GM18519 (cell line): ENCODE results near the gene PCDHB16.
"Not testable (repeated sequence)": the region's sequence is repeated elsewhere in the genome, so short reads cannot be mapped to it uniquely, and the experiment has no call there.

ENCODE experiments used
- ATAC-seq: cut with Tn5 transposase; IDR thresholded peaks from one replicate; pipeline ENCODE4 v1.9.1; 2021; ENCODE audit warnings: mild to moderate bottlenecking, moderate library complexity; ENCODE audit not compliant: unreplicated experiment, low FRiP score

The PCDHB16 gene

DNA sequence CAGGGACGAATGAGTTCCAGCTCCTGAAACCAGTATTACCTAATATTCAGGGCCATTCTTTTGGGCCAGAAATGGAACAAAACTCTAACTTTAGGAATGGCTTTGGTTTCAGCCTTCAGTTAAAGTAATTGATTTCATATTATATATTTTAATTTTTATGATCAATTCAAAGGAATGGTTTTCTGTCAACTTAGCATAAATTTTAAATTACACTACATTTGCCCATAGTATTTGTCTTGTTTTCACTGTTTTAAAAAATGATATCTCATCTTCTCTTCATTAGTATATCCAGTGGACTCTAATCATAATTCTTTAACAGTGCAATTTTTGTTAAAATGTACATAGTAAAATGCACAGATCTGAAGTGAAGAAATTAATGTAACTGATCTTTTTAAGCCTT, 1.9 kb upstream of the PCDHB16 start:
- ATAC-seq = no peak

DNA sequence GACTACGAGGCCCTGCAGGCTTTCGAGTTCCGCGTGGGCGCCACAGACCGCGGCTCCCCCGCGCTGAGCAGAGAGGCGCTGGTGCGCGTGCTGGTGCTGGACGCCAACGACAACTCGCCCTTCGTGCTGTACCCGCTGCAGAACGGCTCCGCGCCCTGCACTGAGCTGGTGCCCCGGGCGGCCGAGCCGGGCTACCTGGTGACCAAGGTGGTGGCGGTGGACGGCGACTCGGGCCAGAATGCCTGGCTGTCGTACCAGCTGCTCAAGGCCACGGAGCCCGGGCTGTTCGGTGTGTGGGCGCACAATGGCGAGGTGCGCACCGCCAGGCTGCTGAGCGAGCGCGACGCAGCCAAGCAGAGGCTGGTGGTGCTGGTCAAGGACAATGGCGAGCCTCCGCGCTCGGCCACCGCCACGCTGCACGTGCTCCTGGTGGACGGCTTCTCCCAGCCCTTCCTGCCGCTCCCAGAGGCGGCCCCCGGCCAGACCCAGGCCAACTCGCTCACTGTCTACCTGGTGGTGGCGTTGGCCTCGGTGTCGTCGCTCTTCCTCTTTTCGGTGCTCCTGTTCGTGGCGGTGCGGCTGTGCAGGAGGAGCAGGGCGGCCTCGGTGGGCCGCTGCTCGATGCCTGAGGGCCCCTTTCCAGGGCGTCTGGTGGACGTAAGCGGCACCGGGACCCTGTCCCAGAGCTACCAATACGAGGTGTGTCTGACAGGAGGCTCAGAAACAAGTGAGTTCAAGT, 2.1 kb downstream of the PCDHB16 start:
- not testable (repeated sequence) for ATAC-seq

DNA sequence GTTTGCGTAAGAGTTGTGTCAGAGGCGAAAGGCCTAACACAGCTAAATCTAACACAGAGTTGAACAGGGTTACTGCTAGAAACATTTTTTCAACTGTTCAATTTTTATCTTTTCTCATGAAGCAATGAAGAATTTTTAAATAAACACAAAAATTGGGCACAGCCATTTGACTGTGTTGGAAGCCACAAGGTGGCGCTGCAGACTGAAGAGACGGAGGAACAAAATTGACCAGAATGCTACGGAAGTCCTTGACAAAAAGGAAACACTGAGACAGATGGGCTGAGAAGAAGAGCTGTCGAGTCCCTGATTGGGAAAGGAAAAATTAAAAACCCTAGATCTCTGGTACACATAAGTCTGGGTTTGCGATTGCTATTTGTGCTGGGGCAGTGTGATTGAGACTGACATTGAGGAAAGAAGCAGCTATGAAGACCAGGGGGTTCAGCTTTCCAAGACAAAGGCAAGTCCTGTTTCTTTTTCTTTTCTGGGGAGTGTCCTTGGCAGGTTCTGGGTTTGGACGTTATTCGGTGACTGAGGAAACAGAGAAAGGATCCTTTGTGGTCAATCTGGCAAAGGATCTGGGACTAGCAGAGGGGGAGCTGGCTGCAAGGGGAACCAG, 4.8 kb downstream of the PCDHB16 start, which contains the start of gene PCDHB9:
TSS of gene PCDHB9 (plus strand) at position 265 of the 616 bp plus-strand sequence. CDS start at position 423, 158 bp downstream.
- no peak for ATAC-seq

DNA sequence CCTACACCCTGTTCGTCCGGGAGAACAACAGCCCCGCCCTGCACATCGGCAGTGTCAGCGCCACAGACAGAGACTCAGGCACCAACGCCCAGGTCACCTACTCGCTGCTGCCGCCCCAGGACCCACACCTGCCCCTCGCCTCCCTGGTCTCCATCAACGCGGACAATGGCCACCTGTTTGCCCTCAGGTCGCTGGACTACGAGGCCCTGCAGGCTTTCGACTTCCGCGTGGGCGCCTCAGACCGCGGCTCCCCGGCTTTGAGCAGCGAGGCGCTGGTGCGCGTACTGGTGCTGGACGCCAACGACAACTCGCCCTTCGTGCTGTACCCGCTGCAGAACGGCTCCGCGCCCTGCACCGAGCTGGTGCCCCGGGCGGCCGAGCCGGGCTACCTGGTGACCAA, 6.5 kb downstream of the PCDHB16 start:
- not testable (repeated sequence) for ATAC-seq

DNA sequence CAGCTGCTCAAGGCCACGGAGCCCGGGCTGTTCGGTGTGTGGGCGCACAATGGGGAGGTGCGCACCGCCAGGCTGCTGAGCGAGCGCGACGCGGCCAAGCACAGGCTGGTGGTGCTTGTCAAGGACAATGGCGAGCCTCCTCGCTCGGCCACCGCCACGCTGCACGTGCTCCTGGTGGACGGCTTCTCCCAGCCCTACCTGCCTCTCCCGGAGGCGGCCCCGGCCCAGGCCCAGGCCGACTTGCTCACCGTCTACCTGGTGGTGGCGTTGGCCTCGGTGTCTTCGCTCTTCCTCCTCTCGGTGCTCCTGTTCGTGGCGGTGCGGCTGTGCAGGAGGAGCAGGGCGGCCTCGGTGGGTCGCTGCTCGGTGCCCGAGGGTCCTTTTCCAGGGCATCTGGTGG, 6.9 kb downstream of the PCDHB16 start:
- not testable (repeated sequence) for ATAC-seq

DNA sequence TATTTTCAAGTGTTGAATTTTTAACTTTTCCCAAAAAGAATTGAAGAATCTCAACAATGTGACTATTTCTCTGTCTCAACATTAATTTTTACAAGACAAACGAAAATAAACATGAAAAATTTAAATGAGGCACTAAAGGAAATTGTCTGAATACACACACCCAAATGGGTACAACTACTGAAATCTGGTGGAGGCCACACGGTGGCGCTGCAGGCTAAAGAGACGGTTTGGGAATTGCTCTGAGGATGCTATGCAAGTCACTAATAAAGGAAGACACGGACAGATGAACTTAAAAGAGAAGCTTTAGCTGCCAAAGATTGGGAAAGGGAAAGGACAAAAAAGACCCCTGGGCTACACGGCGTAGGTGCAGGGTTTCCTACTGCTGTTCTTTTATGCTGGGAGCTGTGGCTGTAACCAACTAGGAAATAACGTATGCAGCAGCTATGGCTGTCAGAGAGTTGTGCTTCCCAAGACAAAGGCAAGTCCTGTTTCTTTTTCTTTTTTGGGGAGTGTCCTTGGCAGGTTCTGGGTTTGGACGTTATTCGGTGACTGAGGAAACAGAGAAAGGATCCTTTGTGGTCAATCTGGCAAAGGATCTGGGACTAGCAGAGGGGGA, 10.0 kb downstream of the PCDHB16 start, which contains the start of gene PCDHB10:
TSS of gene PCDHB10 (plus strand) at position 244 of the 616 bp plus-strand sequence. CDS start at position 444, 200 bp downstream.
- no peak for ATAC-seq

DNA sequence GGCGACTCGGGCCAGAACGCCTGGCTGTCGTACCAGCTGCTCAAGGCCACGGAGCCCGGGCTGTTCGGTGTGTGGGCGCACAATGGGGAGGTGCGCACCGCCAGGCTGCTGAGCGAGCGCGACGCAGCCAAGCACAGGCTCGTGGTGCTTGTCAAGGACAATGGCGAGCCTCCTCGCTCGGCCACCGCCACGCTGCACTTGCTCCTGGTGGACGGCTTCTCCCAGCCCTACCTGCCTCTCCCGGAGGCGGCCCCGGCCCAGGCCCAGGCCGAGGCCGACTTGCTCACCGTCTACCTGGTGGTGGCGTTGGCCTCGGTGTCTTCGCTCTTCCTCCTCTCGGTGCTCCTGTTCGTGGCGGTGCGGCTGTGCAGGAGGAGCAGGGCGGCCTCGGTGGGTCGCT, 12.1 kb downstream of the PCDHB16 start:
- ATAC-seq = not testable (repeated sequence)

DNA sequence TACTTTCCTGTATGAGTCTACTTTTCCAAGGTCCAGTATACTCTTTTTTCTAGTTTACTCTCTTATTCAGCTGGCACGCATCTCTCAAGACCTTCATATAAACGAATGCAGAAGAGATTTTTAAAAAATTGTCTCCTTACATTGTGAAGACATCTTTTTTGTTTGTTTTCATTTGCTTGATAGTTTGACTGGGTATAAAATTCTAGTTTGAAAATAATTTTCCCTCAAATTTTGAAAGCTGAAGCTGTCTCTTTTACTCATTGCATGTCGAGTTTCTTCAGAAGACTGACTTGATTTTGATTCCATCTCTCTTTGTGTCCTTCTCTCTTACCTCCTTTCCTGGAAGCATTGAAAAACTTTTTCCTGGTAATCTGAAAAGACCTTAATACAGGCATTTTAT, 14.2 kb downstream of the PCDHB16 start:
- ATAC-seq = no peak

DNA sequence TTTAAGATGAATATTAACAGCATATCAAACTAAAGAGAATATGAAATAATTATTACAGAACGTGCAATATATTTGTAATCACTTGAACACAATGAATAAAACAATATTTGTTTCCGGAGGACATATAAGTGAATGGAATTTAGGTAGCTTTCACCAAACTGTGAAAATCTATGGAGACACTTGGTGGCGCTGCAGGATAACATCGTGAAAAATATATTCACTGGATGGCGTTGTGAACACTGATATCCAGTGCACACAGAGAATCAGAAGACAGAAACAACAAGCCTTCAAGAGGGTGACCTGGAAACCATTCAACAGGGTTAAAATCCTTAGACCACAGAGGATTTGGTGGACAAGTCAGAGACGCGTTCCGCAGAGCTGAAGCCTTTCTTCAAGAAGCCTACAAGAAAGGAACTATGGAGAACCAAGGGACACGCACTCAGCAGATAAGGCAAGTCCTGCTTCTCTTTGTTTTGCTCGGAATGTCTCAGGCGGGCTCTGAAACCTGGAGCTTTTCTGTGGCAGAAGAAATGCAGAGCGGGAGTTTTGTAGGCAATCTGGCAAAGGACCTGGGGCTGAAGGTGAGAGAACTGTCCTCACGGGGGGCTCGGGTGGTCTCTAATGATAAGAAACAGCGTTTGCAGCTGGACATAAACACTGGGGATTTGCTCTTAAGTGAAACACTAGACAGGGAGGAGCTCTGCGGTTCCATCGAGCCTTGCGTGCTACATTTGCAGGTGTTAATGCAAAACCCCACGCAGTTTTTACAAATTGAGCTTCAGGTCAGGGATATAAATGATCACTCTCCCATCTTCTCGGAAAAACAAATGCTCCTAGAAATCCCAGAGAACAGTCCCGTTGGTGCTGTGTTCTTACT, 17.4 kb downstream of the PCDHB16 start, which contains the start of gene PCDHB11:
TSS of gene PCDHB11 (plus strand) at position 269 of the 877 bp plus-strand sequence. CDS start at position 417, 148 bp downstream.
- no peak for ATAC-seq

DNA sequence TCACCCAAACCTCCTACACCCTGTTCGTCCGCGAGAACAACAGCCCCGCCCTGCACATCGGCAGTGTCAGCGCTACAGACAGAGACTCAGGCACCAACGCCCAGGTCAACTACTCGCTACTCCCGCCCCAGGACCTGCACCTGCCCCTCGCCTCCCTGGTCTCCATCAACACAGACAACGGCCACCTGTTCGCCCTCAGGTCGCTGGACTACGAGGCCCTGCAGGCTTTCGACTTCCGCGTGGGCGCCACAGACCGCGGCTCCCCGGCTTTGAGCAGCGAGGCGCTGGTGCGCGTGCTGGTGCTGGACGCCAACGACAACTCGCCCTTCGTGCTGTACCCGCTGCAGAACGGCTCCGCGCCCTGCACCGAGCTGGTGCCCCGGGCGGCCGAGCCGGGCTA, 18.9 kb downstream of the PCDHB16 start:
- ATAC-seq = not testable (repeated sequence)

DNA sequence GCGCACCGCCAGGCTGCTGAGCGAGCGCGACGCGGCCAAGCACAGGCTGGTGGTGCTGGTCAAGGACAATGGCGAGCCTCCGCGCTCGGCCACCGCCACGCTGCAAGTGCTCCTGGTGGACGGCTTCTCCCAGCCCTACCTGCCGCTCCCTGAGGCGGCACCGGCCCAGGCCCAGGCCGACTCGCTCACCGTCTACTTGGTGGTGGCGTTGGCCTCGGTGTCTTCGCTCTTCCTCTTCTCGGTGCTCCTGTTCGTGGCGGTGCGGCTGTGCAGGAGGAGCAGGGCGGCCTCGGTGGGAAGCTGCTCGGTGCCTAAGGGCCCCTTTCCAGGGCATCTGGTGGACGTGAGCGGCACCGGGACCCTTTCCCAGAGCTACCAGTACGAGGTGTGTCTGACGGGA, 19.5 kb downstream of the PCDHB16 start:
- ATAC-seq = not testable (repeated sequence)

DNA sequence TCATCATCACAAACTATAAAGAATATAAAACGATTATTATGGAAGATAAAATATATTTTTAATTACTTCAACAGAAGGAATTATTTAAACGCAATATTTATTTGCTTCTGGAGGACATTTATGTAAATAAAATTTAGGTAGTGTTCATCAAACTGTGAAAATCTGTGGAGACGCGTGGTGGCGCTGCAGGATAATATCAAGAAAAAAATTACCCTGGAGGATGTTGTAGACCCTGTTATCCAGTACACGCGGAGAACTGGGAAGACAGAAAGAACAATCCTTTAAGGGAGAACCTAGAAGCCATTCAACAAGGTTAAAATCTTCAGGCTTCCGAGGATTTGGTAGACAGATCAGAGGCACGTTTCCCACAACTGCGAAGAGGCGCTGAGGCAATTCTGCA, 26.3 kb downstream of the PCDHB16 start, which contains the start of gene PCDHB12:
TSS of gene PCDHB12 (plus strand) at position 242 of the 400 bp plus-strand sequence. CDS start 189 bp downstream, outside the sequence.
- no peak for ATAC-seq

DNA sequence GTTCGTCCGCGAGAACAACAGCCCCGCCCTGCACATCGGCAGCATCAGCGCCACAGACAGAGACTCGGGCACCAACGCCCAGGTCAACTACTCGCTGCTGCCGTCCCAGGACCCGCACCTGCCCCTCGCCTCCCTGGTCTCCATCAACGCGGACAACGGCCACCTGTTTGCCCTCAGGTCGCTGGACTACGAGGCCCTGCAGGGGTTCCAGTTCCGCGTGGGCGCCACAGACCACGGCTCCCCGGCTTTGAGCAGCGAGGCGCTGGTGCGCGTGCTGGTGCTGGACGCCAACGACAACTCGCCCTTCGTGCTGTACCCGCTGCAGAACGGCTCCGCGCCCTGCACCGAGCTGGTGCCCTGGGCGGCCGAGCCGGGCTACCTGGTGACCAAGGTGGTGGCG, 28.1 kb downstream of the PCDHB16 start:
- not testable (repeated sequence) for ATAC-seq

DNA sequence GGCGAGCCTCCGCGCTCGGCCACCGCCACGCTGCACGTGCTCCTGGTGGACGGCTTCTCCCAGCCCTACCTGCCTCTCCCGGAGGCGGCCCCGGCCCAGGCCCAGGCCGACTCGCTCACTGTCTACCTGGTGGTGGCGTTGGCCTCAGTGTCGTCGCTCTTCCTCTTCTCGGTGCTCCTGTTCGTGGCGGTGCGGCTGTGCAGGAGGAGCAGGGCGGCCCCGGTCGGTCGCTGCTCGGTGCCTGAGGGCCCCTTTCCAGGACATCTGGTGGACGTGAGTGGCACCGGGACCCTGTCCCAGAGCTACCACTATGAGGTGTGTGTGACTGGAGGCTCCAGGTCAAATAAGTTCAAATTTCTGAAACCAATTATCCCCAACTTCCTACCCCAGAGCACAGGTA, 28.7 kb downstream of the PCDHB16 start:
- ATAC-seq = not testable (repeated sequence)

DNA sequence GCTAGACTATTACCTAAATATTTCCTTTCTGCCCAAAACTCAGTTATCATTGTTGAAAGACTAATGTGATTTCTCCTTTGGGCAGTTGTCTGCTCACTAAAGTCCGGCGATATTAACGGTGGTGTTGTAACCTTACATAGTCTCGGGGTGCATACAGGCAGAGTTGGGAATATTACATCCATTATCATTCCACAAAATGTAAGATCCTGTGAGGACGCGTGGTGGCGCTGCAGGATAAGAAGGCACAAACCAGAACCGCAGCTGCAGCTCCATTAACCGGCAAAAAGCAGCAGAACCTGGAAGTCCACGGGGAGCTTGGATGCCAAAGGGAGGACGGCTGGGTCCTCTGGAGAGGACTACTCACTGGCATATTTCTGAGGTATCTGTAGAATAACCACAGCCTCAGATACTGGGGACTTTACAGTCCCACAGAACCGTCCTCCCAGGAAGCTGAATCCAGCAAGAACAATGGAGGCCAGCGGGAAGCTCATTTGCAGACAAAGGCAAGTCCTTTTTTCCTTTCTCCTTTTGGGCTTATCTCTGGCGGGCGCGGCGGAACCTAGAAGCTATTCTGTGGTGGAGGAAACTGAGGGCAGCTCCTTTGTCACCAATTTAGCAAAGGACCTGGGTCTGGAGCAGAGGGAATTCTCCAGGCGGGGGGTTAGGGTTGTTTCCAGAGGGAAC, 31.6 kb downstream of the PCDHB16 start, which contains the start of gene PCDHB13:
TSS of gene PCDHB13 (plus strand) at position 264 of the 684 bp plus-strand sequence. CDS start at position 469, 205 bp downstream.
- ATAC-seq = not testable (repeated sequence)

DNA sequence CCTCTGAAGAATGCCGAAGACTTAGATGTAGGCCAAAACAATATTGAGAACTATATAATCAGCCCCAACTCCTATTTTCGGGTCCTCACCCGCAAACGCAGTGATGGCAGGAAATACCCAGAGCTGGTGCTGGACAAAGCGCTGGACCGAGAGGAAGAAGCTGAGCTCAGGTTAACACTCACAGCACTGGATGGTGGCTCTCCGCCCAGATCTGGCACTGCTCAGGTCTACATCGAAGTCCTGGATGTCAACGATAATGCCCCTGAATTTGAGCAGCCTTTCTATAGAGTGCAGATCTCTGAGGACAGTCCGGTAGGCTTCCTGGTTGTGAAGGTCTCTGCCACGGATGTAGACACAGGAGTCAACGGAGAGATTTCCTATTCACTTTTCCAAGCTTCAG, 32.4 kb downstream of the PCDHB16 start:
- not testable (repeated sequence) for ATAC-seq

DNA sequence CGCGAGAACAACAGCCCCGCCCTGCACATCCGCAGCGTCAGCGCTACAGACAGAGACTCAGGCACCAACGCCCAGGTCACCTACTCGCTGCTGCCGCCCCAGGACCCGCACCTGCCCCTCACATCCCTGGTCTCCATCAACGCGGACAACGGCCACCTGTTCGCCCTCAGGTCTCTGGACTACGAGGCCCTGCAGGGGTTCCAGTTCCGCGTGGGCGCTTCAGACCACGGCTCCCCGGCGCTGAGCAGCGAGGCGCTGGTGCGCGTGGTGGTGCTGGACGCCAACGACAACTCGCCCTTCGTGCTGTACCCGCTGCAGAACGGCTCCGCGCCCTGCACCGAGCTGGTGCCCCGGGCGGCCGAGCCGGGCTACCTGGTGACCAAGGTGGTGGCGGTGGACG, 33.3 kb downstream of the PCDHB16 start:
- ATAC-seq = not testable (repeated sequence)

DNA sequence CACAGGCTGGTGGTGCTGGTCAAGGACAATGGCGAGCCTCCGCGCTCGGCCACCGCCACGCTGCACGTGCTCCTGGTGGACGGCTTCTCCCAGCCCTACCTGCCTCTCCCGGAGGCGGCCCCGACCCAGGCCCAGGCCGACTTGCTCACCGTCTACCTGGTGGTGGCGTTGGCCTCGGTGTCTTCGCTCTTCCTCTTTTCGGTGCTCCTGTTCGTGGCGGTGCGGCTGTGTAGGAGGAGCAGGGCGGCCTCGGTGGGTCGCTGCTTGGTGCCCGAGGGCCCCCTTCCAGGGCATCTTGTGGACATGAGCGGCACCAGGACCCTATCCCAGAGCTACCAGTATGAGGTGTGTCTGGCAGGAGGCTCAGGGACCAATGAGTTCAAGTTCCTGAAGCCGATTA, 33.8 kb downstream of the PCDHB16 start:
- ATAC-seq = not testable (repeated sequence)

DNA sequence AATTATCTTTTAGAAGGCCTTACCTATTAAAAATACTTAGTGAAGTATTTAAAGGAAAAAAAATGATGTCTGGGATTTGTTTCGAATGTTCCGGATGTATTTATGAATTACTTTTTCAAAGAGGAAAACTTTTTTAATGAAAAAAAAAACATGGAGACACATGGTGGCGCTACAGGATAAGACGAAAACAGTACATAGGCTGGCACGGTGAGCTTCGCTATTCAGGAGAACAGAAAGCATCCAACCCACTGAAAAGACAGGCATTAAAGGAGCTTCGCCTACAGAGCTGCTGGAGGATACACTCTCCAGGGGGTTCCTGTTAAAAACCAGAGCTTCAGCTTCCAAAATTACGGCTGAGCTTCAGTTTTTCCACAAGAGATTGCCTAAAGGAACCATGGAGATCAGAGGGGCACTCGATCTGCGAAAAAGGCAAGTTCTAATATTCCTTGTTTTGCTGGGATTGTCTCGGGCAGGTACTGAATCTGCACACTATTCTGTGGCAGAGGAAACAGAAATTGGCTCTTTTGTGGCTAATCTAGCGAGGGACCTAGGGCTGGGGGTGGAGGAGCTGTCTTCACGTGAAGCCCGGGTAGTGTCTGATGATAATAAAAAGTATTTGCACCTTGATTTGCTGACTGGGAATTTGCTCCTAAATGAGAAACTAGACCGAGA, 41.1 kb downstream of the PCDHB16 start, which contains the start of gene PCDHB14:
TSS of gene PCDHB14 (plus strand) at position 232 of the 672 bp plus-strand sequence. CDS start at position 395, 163 bp downstream.
- ATAC-seq = no peak
